ENCODE results near the gene MCC. TPM values are rescaled to one million over a fixed set of nuclear protein-coding genes. Genes with fewer than 3 reads are reported as not detected.

Gene MCC
- total RNA-seq, 2 donors from 2014 or later: 164 to 187 TPM

DNA sequence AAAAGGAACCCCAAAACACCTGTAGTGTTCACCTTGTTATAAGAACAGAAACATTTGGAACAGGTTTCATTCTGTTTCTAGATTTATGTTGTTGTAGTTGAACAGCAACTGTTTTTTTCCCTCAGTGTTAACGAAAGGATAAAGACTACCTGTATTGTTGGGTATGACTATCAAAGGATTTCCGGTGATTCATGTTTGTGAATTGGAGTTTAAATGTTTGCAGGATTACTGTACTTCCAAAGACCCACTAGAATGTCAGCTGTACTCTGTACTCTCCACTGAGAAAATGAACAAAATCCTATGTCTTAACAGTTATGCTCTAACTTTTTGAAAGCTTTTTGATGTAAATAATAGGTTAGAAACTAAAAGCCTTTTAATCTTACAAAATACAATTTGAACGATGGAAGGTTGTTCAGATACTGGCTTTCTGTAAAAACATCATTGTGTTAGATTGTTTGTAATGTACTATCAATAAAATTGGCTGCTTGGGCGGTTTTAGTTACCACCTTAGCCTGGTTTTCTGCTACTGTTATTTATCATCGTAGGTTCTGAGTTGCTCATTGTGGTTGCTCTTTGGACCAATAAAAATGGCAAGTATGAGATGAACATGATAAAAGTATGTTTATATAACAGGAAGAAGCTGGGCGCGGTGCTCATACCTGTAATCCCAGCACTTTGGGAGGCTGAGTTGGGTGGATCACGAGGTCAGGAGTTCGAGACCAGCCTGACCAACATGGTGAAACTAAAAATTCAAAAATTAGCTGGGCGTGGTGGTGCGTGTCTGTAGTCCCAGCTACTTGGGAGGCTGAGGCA, 467.6 kb downstream of the MCC start:
- Mint-ChIP-seq H3K4me3 (no peak overlapping the region), H3K9me3 (no peaks in the 10 kb centered on the region), H3K27ac (no peak overlapping the region), H3K4me1 (no peaks in the 10 kb centered on the region), H3K27me3 (ENCODE audit: insufficient read depth) (no peaks in the 10 kb centered on the region), H3K36me3 (ENCODE audit: low read depth) (peaks cover 46% of the 10 kb centered on the region)
- H3K27me3 ChIP-seq (ENCODE audit: control insufficient read depth, insufficient read depth, low read length, poor library complexity, severe bottlenecking): no peaks in the 10 kb centered on the region
- H3K4me1 ChIP-seq (ENCODE audit: control insufficient read depth, insufficient read depth, low read length): no peaks in the 10 kb centered on the region
- 90 to 91% methylated on average over 11 of the region's 11 CpGs for WGBS, 2 experiments (ENCODE audit: insufficient coverage in 1 of 2, insufficient read length in 1 of 2)
- H3K27ac ChIP-seq (ENCODE audit: low read depth, low read length): no peak overlapping the region
- TF ChIP-seq, protein P1, sequence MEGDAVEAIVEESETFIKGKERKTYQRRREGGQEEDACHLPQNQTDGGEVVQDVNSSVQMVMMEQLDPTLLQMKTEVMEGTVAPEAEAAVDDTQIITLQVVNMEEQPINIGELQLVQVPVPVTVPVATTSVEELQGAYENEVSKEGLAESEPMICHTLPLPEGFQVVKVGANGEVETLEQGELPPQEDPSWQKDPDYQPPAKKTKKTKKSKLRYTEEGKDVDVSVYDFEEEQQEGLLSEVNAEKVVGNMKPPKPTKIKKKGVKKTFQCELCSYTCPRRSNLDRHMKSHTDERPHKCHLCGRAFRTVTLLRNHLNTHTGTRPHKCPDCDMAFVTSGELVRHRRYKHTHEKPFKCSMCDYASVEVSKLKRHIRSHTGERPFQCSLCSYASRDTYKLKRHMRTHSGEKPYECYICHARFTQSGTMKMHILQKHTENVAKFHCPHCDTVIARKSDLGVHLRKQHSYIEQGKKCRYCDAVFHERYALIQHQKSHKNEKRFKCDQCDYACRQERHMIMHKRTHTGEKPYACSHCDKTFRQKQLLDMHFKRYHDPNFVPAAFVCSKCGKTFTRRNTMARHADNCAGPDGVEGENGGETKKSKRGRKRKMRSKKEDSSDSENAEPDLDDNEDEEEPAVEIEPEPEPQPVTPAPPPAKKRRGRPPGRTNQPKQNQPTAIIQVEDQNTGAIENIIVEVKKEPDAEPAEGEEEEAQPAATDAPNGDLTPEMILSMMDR (conservative IDR thresholded peaks at IDR 0.05): no peak
- no peaks in the 10 kb centered on the region for H3K9me3 ChIP-seq (ENCODE audit: control insufficient read depth, low read length)
- H3K36me3 ChIP-seq (ENCODE audit: control insufficient read depth, insufficient read depth, low read length): peaks cover 86% of the 10 kb centered on the region
- no peak overlapping the region for H3K9ac ChIP-seq (ENCODE audit: extremely low read depth, low read length, poor library complexity, severe bottlenecking)
- DNase-seq: no peak
- H3K4me3 ChIP-seq (ENCODE audit: low read length): no peak overlapping the region

DNA sequence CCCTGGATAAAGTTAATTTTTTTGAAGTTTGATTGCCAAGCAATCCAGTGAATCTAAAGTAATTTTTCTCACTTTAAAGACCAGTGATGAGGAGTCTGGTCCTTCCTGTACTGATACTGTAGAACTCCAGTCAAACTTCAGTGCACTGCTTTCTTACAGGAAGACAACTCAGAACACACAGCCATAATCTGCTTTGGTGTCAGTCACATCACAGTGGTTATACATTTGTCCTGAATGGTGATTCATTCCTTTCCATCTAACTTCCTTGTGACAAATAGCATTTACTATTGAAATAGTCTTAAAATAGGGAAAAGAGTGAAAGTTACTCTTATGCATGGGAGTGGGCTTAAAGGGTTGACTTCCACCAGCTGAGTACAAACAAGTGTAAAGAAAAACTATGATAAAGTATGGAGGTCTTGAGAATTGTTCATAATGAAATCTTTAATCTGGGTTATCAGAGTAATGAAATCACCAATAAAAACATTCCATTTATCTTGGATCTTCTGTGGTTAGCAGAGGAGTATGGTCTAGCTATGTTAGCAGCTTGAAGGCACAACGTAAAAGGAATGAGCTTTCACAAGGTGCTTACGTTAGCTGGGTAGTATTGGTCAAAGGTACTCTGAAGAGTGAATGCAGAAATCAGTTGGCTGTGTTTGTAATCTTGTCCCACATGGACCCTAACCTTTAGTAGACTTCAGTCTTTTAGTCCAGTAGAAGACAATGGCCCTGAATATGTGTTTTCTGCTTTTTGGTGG, 470.2 kb downstream of the MCC start:
- Histone ChIP-seq H3K4me1 (ENCODE audit: control insufficient read depth, insufficient read depth, low read length) (no peaks in the 10 kb centered on the region), H3K9ac (ENCODE audit: extremely low read depth, low read length, poor library complexity, severe bottlenecking) (no peak overlapping the region), H3K9me3 (ENCODE audit: control insufficient read depth, low read length) (no peaks in the 10 kb centered on the region), H3K27me3 (ENCODE audit: control insufficient read depth, insufficient read depth, low read length, poor library complexity, severe bottlenecking) (no peaks in the 10 kb centered on the region), H3K36me3 (ENCODE audit: control insufficient read depth, insufficient read depth, low read length) (peaks cover 89% of the 10 kb centered on the region), H3K27ac (ENCODE audit: low read depth, low read length) (no peak overlapping the region), H3K4me3 (ENCODE audit: low read length) (no peak overlapping the region)
- Mint-ChIP-seq H3K27me3 (ENCODE audit: insufficient read depth) (no peaks in the 10 kb centered on the region), H3K36me3 (ENCODE audit: low read depth) (peaks cover 43% of the 10 kb centered on the region), H3K27ac (no peak overlapping the region), H3K4me1 (no peaks in the 10 kb centered on the region), H3K4me3 (no peak overlapping the region), H3K9me3 (no peaks in the 10 kb centered on the region)
- no peak for DNase-seq
- 83 to 96% methylated on average over 2 of the region's 2 CpGs for WGBS, 2 experiments (ENCODE audit: insufficient coverage in 1 of 2, insufficient read length in 1 of 2)
- TF ChIP-seq, protein P1 (conservative IDR thresholded peaks at IDR 0.05): no peak

DNA sequence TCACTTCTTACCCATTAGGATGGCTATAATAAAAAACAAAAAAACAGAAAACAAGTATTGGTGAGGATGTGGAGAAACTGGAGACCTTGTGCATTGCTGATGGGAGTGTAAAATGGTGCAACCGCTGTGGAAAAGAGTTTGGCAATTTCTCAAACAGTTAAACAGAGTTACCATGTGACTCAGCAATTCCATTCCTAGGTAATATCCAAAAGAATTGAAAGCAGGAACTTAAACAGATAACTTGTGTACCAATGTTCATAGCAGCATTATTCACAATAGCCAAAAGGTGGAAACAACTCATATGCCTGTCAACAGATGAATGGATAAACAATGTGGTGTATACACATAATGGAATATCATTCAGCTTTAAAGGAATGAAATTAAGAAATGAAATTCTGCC, 482.8 kb downstream of the MCC start:
- Histone ChIP-seq H3K9ac (ENCODE audit: extremely low read depth, low read length, poor library complexity, severe bottlenecking) (no peak overlapping the region), H3K27me3 (ENCODE audit: control insufficient read depth, insufficient read depth, low read length, poor library complexity, severe bottlenecking) (no peaks in the 10 kb centered on the region), H3K9me3 (ENCODE audit: control insufficient read depth, low read length) (no peaks in the 10 kb centered on the region), H3K4me3 (ENCODE audit: low read length) (no peak overlapping the region), H3K4me1 (ENCODE audit: control insufficient read depth, insufficient read depth, low read length) (no peaks in the 10 kb centered on the region), H3K27ac (ENCODE audit: low read depth, low read length) (no peak overlapping the region), H3K36me3 (ENCODE audit: control insufficient read depth, insufficient read depth, low read length) (peaks cover 84% of the 10 kb centered on the region)
- no peak overlapping the region for H3K27ac Mint-ChIP-seq
- H3K36me3 Mint-ChIP-seq (ENCODE audit: low read depth): peaks cover 80% of the 10 kb centered on the region
- H3K4me3 Mint-ChIP-seq: no peak overlapping the region
- no peak for DNase-seq
- WGBS, 2 experiments (ENCODE audit: insufficient coverage in 1 of 2, insufficient read length in 1 of 2): 95 to 100% methylated on average over 1 of the region's 1 CpG
- no peaks in the 10 kb centered on the region for H3K9me3 Mint-ChIP-seq
- TF ChIP-seq, protein P1 (conservative IDR thresholded peaks at IDR 0.05): no peak
- H3K27me3 Mint-ChIP-seq (ENCODE audit: insufficient read depth): no peaks in the 10 kb centered on the region
- no peaks in the 10 kb centered on the region for H3K4me1 Mint-ChIP-seq
